Activated CD4-positive, alpha-beta T cell treated with anti-CD3 and anti-CD28 coated beads, Interleukin-2, amount 50 U/mL, for 1 hour (primary cell): Measurements from ENCODE around the gene PARD6B.
"Not testable (repeated sequence)": the region's sequence is repeated elsewhere in the genome, so short reads cannot be mapped to it uniquely, and the experiment has no call there.

Source experiments
- DNase-seq: peaks from one replicate; pipeline ENCODE4 v3.0.0-alpha.2; 2020

Gene PARD6B

GRCh38 chr20:50731055-50731929 lies at the start of gene PARD6B:
PARD6B (plus strand) TSS chr20:50731580; CDS start chr20:50731787, 207 bp downstream.
- peak; percentile 99 for DNase-seq

DNA sequence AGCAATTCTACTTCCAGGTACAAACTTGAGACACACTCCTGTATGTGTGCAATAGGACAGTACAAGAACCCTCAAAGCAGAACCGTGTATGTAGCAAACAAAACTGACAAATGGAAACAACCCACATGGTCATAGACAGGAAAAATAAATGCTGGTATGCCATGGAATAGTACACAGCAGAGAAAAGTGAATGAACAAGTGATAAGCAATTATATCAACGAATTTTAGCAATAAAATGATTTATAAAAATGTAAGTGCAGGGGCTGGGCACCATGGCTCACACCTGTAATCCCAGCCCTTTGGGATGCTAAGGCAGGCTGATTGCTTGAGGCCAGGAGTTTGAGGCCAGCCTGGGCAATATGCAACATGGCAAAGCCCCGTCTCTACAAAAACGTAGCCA lies 49.3 kb upstream of the PARD6B start:
- no peak for DNase-seq

GRCh38 chr20:50682947-50683530 lies 48.3 kb upstream of the PARD6B start:
- DNase-seq = no peak

- DNase-seq = no peak
Measured at GRCh38 chr20:50683570-50683969, 47.8 kb upstream of the PARD6B start.

DNA sequence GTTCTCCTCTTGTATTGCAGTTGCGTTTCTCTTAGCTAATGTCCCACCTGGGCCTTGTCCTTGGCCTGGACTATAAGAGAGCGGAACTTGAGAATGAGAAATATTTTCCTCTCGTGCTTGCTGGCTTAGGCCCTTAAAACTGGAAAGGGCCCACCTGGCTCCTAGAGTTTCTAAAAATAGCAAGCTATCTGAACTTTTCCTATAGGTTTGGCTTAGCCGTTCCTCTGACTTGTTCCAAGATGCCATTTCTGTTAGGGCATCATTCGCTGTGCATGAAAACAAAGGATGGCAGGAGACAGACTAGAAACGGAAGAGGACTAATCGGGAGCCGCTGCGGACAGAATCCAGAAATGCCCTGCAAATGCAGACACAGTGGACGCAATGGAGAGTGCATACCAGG lies 44.6 kb upstream of the PARD6B start:
- DNase-seq = no peak

- DNase-seq = no peak
Measured at GRCh38 chr20:50688256-50688975, 43.0 kb upstream of the PARD6B start.

DNA sequence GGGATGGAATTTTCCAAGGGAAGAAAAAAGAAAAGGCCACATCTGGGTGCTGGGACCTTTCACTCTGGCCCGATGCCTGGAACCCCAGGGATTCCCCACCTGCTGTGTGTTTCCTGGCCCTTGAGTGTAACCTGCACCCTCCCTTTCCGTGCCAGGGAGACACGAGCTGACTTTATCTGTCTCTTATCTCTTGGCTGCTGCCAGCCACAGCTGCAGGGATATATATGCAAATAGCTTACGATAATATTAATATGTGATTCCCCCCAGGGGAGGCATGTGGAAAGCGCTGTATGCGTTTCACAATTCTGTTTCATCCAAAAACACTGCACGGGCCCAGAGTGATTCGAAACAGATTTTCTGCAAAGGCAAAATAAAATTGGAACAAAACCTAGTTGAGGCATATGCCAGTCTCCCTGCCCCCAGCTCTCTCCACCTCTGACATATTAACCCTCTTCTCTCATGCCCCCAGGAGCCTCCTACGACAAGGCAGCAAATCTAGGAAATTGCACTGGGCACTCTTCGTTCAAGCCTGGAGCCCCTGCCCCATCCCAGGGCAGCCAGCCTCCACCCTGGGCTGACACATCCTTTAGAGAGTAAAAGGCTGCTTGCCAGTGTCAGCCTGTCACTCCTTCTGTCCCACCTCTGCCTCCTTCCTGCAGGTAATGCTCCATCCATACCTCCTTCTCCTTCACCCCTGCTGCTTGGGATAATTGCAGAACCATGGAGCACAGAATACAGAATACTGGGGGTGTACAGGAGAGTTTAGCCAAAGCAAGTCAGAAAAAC lies 41.3 kb upstream of the PARD6B start:
- DNase-seq = no peak

DNA sequence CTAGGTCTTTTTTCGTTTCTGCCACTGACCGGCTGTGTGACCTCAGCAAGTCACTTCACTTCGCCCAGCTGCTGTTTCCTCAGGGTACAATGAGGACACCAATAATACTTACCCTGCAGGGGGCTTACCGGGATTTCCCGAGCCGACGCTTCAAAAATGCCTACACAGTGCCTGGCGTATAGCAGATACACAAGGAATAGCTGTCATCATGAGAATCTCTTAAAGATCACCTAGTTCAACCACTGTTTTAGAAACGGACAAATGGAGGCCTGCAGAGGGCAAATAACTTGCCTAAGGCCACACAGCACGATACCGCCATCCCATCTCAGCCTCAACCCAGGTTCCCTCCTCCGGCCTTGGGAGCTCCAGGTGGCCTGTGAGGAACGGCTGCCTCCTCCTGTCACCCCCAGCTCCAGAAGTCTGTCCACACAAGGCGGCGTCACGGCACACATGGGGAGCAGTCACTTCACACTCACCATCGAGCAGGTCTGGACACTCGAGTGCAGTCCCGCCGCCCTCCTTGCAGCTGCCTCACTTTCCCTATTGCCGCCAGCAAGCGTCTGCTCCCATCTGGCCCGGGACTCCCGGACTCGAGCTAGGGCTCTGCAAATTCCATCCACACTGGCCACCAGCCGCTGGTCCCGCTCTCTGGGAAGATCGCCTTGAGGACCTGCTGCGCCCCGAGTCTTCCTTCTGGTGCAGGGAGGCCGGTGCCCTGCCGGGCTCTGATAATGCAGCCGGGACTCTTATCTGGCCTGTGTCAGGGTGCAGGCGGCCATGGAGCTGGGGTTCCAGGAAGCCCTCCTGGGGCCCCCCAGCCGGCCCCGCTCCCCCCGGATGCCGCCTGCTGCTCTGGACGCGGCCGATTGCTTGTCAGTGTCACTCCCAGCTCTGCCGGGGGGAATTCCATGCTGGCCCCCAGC lies 40.5 kb upstream of the PARD6B start, which contains the start of gene RIPOR3:
Gene RIPOR3, minus strand, starts transcription at position 893 of the 923 bp plus-strand sequence. Its CDS starts 414 bp downstream, at position 479.
- DNase-seq = no peak

- no peak for DNase-seq
Measured at GRCh38 chr20:50691573-50692551, 39.5 kb upstream of the PARD6B start.

- no peak for DNase-seq
Measured at GRCh38 chr20:50692552-50692933, 38.8 kb upstream of the PARD6B start.

DNA sequence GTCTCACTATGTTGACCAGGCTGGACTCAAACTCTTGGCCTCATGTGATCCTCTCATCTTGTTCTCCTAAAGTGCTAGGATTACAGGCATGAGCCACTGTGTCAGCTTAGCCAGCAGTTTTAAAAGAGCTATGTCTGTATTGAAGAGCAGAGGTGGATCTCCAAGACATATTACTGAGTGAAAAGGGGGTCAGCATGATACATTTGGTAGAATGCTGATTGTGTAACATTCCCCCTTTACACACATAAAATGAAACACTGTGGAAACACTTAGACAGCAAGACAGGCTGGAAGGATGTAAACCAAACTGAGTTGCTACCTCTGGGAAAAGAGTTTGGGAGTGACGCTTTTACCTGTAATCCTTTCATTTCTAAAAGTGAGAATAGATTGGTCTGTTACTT lies 38.4 kb upstream of the PARD6B start:
- no peak for DNase-seq

- no peak for DNase-seq
Measured at GRCh38 chr20:50694379-50695134, 36.8 kb upstream of the PARD6B start.

GRCh38 chr20:50695135-50695872 lies 36.1 kb upstream of the PARD6B start:
- no peak for DNase-seq

GRCh38 chr20:50698255-50698654 lies 33.1 kb upstream of the PARD6B start:
- not testable (repeated sequence) for DNase-seq

DNA sequence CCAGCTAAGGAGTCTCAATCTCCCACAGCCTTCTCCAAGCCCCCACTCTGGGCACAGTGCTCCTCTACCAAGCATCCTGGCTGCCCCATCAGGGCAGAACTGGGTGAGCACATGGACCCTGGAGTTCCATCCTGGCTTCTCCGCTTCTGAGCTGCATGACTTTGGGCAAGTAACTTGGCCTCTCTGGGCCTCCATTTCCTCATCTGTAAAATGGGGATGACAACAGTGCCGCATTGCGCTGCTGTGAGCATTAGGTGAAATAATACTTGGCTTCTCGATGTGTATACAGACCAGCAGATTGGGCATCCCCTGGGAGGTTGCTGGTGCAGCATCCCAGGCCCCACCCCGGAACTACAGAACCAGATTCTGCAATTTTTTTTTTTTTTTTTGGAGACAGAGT lies 31.7 kb upstream of the PARD6B start:
- no peak for DNase-seq

DNA sequence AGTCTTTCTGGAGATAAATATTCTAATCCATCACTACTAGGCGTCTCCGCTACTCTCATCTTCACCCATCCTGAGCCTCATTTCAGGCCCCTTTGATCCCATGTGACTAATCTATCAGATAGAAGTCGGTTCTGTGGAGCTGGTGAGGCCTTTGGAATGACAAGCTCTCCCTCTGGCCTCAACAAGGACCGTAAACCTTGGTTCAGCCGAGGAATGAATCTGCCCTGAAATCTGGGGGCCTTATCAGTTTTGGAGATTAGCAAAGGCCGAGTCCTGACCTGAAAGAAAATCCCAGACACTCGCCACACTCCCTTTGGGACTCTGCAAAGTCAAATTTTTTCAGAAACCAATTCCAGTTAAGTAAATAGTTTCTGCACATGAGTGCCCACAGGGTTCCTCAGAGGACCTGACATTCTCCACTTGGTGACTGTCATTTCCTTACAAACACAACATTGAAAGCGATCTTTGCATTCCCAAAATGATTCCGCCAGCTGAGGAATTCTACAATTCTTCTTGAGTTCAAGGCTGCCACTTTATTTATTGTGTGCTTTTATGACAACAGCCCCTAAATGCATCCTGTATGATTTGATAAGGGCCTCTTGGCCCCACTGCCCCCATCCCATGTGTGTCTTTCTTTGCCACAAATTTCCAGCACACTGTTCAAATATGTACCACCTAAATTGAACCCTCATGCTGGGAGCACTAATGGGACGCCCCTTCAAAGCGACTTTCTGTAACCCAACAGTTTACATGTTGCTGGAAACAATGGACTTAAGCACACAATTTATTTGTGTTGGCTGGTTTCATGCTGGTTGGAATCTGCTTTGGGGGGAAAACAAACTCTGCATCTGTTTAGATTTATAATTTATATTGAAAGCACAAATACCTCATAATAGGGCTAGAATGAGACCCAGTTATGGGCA lies 30.1 kb upstream of the PARD6B start:
- no peak for DNase-seq

DNA sequence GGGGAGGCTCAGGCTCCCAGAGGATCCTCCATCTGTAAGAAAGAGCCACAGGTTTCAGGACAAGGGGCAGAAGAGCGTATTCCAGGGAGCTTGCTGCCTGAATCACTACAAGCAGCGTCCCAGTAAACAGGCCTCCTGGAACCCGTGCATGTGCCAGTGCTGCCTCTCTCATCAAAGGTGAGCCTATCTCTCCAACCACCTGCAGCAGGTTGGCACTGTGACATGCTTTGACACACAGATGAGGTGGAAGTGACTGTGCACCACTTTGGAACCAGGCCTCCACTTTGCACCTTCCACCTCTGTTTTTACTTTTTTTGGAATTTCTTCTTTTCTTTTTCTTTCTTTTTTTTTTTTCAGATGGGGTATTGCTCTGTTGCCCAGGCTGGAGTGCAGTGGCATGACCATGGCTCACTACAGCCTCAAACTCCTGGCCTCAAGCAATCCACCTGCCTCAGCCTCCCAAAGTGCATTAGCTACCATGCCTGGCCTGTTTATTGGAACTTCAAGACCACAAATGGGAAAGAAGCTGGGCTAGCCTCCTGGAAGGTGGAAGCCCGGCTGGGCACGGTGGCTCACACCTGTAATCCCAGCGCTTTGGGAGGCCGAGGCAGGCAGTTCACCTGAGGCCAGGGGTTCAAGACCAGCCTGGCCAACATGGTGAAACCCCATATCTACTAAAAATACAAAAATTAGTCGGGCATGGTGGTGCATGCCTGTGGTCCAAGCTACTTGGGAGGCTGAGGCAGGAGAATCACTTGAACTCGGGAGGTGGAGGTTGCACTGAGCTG lies 27.5 kb upstream of the PARD6B start:
- not testable (repeated sequence) for DNase-seq
